GM18519 (cell line): Measurements from ENCODE around the gene DEPDC7.

Experiments used
- ATAC-seq: cut with Tn5 transposase; IDR thresholded peaks from one replicate; pipeline ENCODE4 v1.9.1; 2021; ENCODE audit warnings: mild to moderate bottlenecking, moderate library complexity; ENCODE audit not compliant: unreplicated experiment, low FRiP score

Gene DEPDC7

GRCh38 chr11:33057284-33057683 lies 41.6 kb downstream of the DEPDC7 start:
- ATAC-seq: no peak

GRCh38 chr11:33059331-33060007 lies 43.8 kb downstream of the DEPDC7 start:
- no peak for ATAC-seq

- no peak for ATAC-seq
These were observed 44.6 kb downstream of the DEPDC7 start for GRCh38 chr11:33060271-33060670.

GRCh38 chr11:33062137-33062536 lies 46.5 kb downstream of the DEPDC7 start:
- no peak for ATAC-seq

DNA sequence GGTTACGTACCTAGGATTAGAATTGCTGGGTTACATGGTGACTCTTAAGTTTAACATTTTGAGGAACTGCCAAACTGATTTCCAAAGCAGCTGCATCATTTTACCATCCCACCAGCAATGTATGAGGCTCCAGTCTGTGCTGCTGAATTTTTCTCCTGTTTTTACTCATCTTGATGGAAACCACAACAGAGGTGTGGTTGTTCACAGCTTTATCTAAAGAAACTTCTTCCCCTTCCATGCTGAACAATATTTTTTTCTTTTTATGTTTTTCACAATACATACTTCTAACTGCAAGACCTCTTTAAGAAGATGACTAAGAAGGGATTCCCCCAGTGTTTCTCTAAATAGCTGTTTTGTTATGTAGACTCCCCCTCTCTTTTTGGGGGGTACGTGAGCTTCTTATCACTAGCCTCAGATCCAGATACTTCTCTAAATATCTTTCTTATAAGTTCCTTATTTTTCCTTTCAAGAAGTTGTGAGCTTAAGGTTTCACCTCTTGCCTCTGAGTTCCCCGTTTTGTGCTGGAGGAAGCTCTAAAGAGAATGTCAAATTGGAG lies 47.7 kb downstream of the DEPDC7 start:
- peak; percentile 41 for ATAC-seq

DNA sequence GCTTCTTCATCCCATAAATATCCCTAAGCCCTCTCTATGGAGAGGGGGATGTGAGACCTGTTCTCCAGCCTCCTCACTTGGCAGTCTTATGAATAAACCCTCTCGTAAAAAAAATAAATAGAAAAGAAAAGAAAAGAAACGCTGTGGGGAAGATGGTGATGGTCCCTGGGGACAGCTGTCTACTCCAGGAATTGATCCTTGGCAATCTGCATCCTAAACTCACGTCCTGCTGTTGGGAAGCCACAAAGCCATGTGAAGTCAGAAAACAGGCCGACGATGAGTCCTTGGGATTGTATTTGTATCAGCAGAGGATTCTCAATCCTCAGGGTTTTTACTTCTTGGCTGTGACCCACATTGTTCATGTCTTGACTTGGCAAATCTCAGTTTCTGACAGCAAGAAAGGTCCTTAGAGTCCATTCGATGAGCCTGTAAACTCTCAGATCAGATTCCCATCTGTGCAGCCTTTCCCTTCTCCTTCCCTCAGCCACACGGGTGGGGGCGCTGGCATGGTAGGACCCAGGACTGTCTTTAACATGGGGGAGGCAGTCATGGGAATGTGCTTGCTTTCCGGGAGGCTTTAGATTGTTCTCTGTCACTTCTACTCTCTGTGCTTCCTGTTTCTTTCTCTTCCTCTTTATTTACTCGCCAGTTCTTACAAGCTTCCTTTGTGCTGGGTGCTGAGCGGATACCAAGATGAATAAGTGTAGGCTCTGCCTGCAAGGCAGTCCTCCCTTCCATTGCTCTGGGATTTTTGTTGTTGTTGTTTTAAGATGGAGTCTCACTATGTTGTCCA lies 48.6 kb downstream of the DEPDC7 start:
- ATAC-seq: no peak

- ATAC-seq: no peak
These were observed 49.2 kb downstream of the DEPDC7 start for GRCh38 chr11:33064866-33065265.

DNA sequence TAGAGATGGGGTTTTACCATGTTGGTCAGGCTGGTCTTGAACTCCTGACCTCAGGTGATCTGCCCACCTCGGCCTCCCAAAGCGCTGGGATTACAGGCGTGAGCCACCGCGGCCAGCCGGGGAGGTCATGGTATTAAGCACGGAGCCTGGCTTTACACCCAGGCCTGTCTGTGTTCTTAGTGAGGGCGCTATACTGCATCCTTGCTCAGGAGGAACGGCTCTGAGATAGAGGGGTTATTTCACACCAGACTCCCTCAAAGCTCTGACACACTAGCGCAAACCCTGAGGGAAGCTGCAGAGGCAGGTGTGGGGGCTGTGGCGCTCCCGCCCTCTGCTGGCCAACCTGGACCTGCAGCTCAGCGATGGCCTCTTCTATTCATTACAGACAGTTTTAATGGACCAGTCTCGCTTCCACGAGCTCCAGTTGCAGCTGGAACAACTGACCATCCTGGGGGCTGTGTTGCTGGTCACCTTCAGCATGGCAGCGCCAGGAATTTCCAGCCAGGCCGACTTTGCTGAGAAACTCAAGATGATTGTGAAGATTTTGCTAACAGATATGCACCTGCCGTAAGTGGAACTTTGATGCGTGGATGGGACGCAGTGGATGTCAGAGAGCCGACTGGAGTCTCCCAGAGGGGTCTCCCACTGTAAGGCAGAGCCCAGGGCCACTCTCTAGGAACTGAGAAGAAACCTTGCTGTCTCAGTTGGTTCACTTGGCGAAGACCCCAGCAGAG lies 49.9 kb downstream of the DEPDC7 start:
- ATAC-seq: peak; percentile 36

GRCh38 chr11:33067294-33067693 lies 51.6 kb downstream of the DEPDC7 start:
- no peak for ATAC-seq

DNA sequence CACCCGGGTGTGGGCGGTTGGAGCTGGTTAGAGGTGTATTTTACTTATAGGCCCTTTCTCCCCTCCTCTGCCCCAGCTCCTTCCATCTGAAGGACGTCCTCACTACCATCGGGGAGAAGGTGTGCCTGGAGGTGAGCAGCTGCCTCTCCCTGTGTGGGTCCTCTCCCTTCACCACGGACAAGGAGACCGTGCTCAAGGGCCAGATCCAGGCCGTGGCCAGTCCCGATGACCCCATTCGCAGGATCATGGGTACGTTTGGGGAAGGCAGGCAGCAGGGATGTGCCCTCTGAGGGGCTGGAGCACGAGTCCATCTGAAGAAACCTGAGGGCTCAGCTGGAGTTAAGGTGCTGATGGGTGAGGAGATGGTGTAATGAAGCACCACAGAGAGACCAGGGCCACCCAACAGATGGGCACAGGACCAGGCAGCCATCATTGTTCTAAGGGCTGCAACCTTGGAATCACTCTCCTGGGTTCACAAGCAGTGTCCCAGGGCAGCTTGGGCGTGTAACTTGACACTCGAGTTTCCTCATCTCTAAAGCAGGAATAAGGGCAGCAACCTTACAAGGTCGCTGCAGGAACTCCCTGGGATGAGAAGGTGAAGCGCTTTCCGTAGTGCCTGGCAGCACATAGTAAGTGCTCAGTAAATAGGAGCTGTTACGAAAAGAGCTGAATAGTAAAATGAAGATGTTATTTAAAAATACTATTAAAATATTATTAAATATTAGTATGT lies 53.1 kb downstream of the DEPDC7 start:
- ATAC-seq: no peak

DNA sequence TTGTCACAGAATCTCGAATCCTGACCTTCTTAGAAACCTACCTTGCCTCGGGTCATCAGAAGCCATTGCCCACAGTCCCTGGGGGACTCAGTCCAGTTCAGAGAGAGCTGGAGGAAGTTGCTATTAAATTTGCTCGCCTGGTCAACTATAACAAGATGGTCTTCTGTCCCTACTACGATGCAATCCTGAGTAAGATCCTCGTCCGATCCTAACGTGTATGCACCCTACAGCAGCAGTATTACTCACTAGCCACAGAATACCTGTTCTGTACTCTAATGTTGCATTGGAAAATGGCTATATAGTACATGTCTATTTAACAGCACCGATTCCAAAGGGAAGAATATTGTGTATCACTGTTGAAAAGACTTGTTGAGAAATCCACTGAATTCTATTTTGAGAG lies 56.8 kb downstream of the DEPDC7 start:
- no peak for ATAC-seq
